GM21786 (cell line): ENCODE results near the gene PTGFRN.
A peak's percentile ranks its signal among the peaks of the same experiment; 100 is the strongest.
"Not testable (repeated sequence)": the region's sequence is repeated elsewhere in the genome, so short reads cannot be mapped to it uniquely, and the experiment has no call there.

Source experiments
- ATAC-seq: cut with Tn5 transposase; IDR thresholded peaks from one replicate; pipeline ENCODE4 v1.9.1; 2021; ENCODE audit not compliant: unreplicated experiment

The PTGFRN gene

DNA sequence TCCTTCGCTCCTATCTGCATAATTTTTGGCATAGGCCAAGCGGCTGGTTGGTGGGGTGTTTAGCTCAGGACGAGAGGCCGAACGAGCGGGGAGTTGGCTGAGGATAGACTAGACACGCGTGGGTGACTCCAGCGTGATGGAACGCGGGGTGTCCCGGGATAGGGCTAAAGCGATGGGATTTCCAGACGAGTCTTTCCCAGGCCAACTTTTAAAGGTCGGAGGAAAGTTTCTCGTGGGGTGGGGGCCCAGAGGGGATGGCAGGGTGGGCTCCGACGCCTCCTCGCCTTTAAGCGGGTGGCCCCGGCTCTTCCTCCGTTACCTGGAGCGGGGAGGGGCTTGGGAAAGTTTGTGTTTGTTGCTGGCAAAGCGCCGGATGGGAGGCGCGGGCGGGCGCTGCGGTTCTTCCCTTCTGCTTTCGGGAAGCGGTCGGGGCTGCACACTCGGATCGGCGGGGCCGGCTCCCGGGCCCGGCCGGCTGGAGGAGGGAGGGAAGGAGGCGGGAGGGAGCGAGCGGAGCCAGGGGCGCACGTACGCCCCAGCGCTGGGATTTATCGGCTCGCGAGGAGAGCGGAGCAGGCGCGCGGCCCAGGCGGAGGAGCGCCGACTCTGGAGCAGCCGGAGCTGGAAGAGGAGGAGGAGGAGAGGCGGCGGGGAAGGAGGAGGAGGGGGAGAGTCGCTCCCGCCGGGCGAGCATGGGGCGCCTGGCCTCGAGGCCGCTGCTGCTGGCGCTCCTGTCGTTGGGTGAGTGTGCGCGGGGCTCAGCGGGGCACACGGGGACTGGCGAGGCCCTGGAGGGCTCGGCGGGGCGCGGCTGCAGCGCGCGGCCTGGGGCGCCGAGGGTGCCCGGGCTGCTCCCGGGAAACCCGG is at the start of gene PTGFRN:
Gene PTGFRN, plus strand, starts transcription at position 405 of the 867 bp plus-strand sequence. Its CDS starts 288 bp downstream, at position 693.
- ATAC-seq, result no peak

DNA sequence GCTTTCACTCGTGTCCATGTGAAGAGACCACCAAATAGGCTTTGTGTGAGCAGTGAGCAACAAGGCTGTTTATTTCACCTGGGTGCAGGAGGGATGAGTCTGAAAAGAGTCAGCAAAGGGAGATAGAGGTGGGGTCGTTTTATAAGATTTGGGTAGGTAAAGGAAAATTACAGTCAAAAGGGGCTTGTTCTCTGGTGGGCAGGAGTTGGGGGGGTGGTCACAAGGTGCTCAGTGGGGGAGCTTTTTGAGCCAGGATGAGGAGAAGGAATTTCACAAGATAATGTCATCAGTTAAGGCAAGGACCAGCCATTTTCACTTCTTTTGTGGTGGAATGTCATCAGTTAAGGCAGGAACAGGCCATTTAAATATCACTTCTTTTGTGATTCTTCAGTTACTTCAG is 49.5 kb upstream of the PTGFRN start:
- ATAC-seq, result not testable (repeated sequence)

DNA sequence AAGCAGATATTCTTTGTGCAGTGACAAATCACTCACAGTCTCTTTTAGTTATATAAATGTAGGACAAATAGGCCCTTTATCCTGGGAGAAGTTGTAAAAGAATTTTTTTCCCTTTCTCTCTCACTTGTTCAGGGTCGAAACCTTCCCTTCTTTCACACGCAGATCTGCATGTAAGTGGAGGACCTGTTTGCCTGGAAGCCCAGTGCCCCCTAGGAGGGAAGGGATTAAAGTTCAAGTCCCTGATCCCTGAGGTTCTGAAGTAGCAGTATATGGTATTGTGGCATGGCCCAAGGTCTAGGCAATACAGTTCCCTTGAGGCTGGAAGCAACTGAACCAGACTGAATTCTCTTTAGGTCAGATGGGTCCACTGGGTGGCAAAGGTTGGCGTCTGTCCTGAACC is 48.6 kb upstream of the PTGFRN start:
- no peak for ATAC-seq

DNA sequence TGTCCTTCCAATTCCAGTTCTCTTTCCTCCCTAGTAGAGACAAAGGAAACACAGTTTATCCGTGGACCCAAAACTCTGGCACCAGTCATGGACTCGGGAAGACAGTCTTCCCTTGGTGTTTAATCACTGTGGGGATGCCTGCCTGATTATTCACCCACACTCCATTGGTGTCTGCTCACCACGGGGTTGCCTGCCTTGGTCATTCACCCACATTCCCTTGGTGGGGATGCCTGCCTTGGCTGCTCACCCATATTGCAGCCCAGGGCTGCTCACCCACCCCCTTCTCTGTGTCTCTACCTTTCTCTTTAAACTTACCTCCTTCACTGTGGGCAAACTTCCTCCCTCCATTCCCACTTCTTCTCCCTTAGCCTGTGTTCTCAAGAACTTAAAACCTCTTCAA is 46.7 kb upstream of the PTGFRN start:
- not testable (repeated sequence) for ATAC-seq

DNA sequence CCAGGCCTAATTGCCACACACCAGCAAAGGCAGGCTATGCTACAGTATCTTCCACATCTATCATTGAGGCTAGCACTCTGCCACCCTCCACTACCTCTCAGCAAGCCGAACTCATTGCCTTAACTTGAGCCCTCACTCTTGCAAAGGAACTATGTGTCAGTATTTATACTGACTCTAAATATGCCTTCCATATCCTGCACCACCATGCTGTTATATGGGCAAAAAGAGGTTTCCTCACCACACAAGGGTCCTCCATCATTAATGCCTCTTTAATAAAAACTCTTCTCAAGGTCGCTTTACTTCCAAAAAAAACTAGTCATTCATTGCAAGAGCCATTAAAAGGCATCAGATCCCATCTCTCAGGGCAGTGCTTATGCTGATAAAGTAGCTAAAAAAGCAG is 43.2 kb upstream of the PTGFRN start:
- ATAC-seq, result not testable (repeated sequence)

DNA sequence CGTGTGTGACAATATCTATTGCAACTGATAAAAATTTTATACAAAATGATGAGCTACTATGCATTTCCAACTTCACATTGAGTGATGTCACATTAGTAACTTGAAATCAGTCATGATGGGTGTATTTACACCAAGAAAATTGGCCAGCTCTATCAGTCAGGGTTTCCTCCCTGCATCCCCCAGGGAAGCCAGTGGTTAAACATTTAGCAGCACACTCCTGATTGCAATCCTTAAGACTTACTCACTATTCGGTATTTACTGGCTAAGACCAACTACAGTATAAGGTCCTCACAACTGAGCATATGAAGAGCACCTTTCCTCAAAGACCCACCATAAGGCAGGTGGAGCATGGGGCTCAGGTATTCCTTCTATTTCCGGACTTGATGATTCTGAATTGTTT is 41.3 kb upstream of the PTGFRN start:
- no peak for ATAC-seq

DNA sequence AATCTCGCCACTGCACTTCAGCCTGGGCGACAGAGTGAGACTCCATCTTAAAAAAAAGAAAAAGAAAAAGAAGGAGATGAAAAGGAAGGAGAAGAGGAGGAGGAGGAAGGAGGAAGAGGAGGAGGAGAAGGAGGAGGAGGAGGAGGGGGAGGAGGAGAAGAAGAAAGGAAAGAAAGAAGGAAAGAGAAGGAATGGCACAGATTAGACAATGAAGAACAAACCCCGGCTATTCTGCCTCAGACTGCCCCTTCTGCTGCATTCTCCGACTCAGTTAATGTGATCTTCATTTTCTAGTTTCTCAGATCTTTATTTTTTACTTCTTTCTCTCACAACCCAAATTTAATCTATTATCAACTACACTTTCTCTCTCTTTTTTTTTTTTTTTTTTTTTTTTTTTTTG is 40.1 kb upstream of the PTGFRN start:
- ATAC-seq, result no peak

DNA sequence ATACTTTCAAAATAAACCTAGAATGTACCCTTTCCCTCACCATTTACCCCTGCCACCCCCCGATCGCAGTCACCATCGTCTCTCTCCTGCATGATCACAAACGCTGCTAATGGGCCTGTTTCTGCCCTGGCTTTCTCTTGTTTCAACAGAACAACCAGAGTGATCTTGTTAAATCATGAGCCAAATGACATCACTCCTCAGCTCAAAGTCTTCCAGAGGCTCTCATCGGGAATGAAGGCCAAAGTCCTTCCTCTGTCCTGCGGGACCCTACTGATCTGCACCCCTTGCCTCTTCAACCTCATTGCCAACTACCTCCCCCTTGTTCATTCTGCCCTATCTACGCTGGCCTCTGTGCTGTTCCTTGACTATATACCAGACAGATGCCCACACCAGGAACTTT is 39.4 kb upstream of the PTGFRN start:
- ATAC-seq, result no peak

DNA sequence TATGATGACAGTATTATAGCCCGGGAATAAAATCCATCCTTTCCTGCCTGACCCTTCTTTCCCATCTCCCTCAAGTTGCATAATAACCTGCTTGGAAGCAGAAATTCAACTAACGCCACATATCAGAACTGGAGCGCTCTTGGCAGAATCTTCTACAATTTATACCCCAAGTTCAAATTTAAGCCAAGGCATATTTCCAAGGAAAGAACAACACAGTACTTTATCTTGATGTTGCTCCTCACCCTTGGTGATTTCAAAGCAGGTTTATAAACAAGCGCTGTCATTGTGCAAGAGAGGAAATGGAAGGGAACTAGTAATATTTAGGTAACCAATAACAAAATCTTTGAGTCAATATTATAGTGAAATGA is 38.0 kb upstream of the PTGFRN start:
- no peak for ATAC-seq

DNA sequence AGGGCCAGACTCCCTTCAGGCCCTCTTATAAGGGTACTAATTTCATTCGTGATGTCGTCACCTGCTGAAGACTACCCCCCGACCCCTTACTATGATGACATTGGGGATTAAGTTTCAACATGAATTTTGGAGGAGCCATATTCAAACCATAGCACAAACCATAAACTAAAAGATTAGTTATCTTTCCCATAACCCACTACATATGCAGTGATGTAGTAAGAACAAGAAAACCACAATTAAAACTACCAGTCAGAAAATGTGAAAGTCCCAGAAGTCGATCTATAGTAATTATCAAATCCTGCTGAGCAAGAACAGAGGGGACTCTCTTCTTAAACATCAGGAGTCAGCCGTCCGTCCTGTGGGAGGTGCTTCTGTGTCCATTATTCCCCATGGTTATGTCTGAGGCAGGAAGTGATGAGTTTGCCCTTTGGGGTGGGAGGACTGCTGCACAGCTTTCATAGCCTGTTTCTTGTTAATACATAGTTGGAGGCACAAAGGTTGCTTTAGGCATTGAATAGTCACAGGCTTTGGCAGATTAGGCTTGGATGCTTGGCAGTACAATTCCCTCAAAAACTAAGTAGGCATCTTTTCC is 35.9 kb upstream of the PTGFRN start:
- ATAC-seq, result no peak

DNA sequence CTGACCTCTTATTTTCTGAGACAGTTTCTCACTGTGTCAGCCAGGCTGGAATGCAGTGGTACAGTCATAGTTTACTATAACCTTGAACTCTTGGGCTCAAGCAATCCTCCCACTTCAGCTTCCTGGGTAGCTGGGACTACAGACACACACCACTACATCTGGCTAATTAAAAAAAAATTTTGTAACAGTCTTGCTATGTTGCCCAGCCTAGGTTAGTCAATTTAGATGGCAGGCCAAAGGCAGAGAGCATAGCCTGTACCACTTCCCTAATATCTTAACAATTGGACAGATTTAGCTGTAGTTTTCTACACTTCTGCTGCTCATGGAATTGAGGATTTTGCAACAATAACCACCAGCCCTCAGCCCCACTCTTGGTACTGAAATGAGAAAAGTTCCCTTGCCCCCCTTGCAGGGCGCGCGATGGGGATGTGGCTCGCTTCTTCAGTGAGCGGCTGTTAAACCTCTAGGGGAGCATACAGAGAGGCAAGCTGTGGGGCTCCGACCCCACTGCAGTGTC is 34.9 kb upstream of the PTGFRN start:
- no peak for ATAC-seq

DNA sequence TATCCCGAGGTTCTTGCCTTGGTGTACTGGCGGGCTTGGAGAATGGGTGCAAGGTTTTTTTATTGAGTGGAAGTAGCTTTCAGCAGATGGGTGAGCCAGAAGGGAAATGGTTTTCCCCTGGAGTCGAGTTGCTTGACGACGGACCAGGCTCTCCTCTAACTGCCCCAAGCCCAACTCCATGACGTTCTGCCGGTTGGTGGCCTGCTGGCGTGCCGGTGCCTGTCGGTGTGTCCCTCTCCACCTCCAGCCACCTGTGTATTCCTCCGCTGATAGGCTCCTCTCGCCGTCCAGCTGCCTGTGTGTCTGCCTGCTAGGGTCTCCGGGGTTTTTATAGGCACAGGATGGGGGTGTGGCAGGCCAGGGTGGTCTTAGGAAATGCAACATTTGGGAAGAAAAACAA is 34.3 kb upstream of the PTGFRN start:
- no peak for ATAC-seq

DNA sequence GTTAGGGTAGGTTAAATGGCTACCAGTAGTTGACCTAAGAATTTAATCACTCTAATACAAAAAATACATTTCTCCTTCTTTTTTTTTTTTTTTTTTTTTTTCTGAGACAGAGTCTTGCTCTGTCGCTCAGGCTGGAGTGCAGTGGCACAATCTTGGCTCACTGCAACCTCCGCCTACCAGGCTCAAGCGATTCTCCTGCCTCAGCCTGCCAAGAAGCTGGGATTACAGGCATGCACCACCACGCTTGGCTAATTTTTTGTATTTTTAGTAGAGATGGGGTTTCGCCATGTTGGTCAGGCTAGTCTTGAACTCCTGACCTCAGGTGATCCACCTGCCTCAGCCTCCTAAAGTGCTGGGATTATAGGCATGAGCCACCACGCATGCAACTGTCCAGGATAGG is 33.8 kb upstream of the PTGFRN start:
- not testable (repeated sequence) for ATAC-seq

DNA sequence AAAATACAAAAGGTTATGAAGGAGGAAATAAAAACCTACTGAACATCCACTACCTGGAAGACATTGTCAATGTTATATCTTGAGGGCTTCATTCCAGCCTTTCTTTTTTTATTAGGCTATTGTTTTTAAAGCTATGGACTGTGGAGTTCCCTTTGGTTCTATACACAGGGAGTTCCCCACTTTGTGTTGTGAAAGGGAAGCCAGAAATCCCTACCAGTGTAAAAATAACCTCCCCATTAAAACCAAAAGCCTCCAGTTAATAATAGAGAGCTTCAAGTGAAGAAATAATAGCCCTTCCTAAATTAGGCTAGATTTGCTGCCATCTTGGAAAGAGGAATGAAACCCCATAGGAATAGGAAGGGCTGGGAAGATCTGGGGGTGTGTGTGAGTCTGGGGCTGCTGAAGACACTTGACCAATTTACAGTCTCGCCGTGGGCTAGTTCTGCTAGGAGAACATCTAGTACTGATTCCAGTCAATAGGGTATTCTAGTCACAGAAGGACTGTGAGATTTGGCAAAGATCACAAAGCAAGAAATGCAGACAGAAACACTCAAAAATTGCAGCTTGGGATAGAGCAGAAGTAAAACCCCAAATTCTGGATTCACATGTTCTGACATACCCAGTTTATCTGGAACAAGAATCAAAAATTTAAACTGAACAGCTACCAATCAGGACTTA is 32.4 kb upstream of the PTGFRN start:
- ATAC-seq, result no peak

DNA sequence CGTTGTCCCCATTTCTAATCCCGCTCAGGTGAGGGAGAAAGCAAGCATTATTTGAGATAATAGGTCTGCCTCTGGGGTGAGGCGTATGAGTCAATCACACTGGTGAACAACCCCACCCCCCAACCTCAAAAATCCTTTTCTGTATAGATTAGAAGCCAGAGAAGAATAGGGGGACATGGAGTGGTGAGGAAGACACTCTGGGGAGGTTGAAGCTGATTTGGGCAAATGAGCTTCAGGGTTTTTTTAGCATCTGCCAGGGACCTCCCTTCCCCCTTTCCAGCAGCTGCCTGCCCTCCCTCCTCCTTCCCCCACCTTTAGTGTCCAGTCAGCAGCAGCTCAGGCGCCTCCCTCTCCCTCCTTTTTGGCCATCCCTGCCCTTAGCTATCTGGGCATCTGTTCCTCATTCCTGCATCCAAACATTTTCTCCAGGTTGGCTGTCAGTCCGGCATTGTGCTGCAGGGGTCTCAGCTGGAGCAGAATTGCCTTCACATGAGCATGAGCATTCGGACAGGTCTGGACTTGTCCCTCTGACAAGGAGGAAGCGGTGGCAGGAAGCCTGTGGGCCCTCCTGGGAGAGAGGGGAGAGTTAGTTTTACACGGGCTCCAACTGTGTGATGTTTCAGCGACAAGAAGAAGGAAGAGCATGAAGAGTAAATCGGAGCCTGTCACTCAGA is 30.8 kb upstream of the PTGFRN start:
- ATAC-seq, result peak; percentile 63

DNA sequence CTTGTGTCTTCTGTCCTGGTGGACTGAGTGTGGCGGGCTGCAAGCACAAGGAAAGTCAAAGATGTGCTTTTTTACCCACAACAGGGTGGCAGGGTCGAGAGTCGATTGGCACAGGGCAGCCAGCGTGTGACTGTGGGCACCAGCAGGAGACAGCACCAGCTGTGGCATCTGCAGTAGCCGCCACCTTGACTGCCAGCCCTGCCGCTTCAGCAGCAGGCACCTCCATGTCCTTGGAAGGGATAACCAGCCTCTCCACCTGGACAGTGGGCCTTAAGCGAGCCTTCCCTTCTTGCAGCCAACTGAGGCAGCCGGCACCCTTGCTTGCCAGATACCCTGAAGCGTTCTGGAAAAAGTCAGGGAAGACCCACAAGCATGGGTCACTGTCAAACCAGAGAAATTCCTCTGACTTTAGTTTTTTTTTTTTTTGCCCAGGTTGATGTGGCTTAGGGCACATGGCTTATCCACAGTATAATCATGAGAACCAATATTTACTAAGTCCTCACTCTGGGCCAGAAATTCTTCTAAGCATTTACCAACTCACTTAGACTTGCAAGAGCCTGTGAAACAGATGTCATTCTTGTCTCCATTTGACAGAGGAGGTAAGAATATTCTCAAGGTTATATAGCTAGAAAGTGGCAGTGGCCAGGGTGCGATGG is 30.1 kb upstream of the PTGFRN start:
- ATAC-seq, result no peak

DNA sequence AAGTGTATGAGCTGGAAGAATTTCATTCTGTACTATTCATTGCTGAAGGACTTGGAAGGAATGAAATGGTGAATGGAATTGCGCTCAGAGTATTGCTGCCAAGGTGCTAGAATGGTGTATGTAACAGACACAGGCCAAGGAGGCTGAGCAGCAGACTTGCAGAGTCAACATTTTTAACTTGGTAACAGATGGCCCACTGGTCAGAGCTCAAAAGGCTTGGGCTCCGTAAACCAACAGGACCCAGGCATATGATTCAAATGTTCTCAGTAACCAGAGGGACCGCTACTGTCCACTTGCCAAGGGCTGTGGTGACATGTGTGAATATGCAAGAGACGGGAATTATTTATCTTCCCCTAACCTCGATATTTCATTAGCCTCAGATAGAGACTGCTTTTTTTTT is 28.8 kb upstream of the PTGFRN start:
- ATAC-seq, result no peak

DNA sequence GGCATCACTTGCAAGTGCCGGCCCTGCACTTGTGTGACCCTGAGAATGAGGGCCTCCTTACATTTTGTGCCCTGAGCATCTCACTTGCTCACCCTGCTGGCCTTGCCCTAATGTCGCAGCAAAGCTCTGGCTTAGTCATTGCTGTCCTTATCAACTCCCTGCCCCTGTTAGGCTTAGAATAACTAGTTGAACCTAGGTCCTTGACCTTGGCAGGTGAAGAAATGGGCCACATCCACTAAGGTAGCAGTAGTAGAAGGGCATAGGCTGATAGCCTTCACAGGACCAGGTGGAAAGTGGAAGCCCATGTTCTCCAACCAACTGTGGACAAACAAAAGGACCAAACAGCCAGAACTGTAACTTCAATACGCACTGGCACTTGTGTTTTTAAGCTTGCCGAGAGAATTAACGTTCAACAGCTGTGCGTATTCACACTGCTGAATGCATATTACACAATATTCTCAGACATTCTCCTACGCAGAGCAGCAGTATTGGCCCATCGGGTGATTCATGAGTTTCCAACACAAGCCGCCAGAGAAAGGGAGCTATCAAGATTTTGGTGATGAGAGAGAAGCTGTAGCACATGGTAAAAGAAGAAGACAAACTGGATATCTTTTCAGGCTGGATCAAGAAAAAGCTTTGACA is 27.7 kb upstream of the PTGFRN start:
- ATAC-seq, result no peak

DNA sequence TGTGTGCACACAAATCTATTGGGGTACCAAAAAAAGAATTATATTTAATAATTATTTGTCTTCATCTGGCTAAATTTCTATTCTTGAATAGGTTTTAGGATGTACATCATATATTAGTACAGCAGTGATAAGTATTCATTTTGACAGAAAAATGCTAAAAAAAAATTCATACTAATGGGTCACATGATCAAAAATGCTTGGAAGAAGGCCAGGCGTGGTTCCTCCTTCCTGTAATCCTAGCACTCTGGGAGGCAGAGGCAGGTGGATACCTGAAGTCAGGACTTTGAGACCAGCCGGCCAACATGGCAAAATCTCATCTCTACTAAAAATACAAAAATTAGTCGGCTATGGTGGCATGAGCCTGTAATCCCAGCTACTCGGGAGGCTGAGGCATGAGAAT is 26.9 kb upstream of the PTGFRN start:
- ATAC-seq, result no peak

DNA sequence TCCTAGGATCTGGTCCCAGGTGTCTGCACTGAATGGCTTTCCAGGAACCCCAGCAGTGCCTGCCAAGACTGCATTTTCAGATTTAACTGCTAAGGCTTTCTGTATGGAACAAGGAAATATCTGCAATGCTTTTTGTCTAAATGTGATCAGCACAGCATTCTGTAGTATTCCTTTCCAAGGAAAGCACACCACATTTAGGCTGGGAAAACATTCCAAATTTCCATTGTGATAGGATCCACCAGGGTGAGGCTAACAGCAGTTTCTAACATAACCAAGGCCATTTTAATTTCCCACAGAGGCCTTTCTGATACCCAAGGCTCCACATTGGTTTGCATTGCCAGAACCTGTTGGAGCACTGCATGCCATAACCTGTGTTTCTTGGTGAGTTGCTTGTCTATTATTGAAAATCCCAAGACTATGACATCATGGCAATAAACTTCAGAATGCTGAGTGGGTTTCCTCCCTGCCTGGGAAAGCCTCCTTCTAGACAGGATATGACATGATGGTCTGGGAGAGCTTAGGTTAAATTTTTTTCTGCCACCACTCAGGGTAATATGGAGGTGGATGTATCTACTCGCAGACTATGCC is 23.3 kb upstream of the PTGFRN start:
- ATAC-seq, result no peak
